Stimulated activated naive CD4-positive, alpha-beta T cell treated with Interleukin-2 at 50 U/mL for 16 hours (primary cell): ENCODE data around the gene TMED10.
A peak's percentile ranks its signal among the peaks of the same experiment; 100 is the strongest.

Source experiments
- DNase-seq: peaks from one replicate; lab custom pipeline; 2025; lab: John Stamatoyannopoulos, UW

The TMED10 gene

DNA sequence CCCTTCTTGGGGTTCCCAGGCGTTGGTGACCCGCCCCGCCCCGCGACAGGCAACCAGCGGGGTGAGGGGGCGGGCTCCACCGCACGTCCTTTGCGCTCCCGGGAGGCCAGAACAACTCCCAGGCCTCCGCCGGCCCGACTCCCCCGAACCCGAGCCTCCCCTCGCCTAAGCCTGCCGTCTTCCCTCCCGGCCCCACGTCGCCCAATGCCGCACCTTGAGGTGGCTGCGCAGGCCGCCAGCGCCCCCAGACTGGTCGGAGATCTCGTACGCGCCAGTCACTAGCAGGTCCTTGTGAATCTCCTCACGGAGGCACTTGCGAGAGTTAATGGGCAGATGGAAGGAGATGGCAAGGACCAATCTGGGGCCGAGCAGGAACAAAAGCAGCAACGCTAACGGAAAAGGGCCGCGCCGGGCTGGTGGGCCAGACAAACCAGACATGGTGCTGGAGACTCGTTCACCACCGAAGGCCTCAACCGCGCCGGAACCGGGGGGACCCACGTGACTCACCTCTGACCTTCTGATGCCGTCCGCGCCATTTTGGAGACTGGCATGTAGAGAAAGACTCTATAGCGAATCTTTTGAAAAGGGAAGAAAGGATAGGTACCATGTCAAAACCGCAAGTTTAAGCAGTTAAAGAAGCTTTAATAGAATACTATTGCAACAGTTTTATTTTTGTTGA lies at the start of gene TMED10:
Gene TMED10 (minus strand): TSS at position 471 of the 679 bp plus-strand sequence. CDS start 33 bp downstream, at position 438.
- peak; percentile 88 for DNase-seq

DNA sequence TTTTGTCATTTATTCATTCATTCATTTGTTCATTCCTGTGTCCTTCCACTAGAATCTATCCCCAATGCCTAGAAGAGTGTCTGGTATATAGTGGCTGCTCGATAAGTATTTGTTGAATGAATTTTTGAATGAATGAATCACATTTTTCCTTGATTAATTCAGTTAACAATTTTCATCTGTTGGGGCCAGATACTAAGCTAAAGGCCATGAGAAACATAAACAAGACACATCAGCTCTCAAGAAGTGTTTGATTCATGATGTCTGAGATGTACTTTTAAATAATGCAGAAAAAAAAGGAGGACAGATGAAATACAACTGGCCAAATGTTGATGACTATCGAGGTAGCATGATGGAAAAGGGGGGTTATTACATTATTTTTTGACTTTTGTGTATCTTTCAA lies 48.1 kb upstream of the TMED10 start:
- DNase-seq: no peak

DNA sequence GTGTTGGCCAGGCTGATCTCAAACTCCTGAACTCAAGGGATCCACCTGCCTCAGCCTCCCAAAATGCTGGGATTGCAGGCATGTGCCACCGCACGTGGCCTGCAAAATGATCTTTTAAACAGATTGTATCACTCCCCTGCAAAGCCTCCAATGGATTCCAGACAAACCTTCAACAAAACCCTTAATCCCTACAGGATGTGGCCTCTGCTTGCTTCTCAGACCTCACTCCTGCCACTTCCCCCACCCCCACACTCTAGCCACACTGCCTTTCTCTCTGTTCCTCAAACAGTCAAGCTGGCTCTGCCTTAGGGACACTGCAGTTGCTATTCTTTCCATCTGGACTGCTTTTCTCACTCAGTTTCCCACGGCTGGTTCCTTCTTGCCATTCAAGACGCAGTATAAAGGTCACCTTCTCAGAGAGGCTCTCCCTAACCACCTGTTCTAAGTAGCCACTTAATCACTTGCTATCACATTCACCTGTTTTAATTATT lies 47.3 kb upstream of the TMED10 start:
- DNase-seq: no peak

DNA sequence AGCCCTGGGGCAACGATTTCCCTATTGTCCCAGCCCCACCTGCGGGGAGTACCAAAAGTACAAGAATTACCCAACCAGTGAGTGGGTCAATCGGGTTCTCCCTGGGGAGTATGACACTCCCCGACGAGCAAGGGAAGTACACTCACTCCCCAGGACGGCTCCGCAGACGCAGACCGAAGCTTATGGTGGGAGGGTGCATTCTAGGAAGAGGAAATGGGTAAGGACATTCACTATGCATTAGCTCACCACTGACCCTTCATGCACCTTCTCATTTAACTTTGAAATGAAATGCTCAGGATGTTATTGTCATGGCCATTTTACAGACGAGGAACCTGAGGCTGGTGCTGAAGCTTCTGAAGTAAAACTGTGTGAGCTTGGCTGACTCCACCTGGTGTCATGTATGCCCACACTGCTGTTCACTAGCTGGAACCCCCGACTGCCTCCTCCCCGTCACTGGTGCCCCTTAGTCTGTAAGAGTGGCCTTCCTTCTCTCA lies 45.8 kb upstream of the TMED10 start:
- no peak for DNase-seq

DNA sequence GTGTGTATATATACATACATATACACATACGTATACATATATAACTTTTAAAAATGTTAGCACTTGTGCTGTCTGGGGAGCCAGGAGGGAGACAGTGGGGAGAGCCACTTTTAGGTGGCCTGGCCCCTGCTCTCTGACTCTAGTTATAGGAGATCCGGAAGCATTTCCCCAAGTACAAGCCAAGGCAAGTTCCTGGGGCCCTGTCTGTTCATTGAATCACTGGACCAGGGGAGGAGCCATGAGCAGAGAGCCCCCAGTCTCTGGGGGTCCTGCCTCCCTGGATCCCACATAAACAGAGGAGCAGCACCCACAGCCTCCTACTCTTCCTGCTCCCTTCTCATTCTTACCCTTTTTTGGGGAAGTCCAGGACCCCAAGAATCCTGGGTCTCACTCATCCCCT lies 45.4 kb upstream of the TMED10 start:
- DNase-seq: no peak

DNA sequence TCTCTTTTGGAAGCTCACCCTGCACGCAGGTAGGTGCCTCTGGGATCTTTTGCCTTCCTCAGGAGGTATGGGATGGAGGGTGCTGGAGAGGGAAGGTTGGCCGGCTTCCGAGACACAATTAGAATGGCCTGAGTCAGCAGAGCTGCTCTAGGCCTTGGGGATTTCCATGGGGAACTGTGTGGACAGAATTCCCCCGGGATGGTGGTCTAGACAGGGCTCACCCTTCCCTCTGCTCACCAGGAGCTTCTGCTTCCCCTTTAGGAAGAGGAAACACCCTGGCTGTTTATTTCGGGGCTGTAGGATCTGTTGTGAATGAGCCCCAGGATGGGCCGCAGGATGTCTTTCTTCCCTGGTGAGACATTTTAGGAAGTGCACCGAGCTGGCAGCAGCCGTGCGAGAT lies 43.7 kb upstream of the TMED10 start:
- DNase-seq: no peak

DNA sequence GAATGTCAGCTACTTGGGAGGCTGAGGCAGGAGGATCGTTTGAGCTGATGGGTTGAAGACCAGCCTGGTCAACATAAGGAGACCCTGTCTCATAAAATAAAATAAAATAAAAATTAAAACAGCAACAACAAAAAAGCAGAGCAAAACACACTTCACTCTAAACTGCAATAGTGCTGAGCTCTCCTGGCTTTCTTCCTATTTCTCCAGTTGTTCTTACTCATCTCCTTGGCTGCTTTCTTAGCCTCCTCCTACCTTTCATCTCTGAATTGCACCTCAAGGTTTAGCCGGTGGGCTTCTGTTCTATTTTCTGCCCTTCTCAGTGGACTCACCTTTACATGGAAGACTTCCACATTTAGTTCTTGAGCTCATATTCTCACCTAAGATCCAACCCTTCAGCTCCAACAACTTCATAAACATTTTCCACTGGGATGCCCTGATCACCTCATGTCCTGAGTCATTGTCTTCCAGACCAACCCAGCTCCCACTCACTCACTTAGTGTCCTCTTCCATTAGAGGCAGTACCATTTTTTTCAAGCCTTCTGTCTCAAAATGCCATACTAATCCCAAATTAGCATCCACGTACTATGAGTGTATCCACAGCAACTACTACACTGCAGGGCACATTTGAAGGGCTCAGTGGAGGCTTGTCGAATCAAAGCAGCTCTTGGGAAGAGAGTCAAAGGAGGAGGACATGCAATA lies 41.2 kb upstream of the TMED10 start:
- DNase-seq: no peak

DNA sequence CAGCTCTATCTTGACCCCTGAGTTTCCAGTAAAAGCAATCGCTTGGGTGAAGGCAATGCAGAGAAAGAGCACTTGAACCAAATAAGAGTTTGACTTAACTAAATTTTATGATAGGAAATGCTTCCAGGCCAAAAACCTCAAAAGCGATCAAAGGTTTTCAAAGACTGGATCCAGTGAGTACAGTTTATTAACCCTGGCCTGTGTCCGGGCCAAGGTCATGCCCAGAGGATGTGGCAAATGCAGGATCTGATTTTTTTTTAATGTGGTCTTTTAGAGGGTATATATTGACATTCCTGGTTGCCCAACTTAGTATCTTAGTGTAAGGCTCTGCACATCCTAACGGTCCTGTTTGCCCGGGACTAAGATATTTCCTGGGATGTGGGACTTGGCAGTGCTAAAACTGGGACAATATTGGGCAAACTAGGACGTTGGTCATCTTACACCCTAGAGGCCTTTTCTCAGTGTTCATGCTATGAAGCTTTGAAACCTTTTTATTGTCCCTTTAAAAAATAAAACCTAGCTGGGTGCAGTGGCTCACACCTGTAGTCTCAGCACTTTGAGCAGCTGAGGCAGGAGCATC lies 40.1 kb upstream of the TMED10 start:
- DNase-seq: no peak

DNA sequence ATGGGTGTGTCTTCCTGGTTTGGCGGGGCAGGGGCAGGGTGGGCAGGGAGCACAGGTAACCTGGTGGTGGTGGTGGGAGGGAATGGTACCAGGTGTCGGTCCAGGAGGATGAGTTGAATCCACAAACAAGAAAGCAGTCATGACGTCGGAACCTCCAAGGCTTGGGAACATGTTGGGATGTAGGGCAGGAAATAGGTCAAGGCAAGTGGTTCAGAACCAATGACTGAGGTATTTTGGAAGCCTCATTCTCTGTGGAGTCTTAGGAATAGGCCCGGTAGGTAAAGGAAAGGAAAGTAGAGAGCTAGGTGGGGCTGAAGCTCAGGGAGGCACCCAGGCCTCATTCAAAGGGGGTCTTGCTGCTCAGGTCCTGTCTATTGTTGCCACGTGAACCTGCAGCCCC lies 39.1 kb upstream of the TMED10 start:
- no peak for DNase-seq

DNA sequence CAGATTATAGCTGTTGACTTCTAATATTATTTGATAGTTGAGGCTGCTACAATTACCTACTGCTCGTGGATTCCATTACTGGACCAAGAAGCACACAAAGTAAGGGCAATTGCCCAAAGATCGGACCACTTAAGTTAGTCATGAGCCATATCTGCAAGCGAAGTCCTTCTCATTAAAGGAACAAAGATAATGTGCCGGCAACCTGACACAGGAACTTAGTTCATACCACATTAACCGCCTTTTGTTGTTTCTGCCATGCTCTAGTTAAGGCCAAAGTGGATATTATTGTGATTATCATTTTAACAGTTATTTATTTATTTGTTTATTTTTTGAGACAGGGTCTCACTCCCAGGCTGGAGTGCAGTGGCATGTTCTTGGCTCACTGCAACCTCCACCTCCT lies 38.1 kb upstream of the TMED10 start:
- DNase-seq: no peak

DNA sequence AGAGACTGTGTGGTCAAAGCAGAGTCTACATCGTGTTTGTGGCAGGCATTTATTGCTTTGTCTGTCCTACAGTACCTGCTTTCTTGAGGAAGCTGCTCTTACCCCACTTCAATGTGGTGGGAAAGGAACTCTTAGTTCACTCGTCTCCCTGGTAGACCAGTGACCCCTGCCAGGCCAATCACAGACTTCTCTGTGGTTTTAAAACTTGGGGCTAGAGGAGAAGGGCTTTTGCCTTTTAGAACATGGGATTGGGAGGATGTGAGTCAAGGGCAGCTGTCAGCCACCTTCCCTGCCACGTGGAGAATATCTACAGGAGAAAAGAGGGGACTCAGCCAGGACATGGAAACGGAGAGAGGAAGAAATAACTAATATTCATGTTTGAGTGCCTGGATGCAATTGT lies 36.8 kb upstream of the TMED10 start:
- no peak for DNase-seq

DNA sequence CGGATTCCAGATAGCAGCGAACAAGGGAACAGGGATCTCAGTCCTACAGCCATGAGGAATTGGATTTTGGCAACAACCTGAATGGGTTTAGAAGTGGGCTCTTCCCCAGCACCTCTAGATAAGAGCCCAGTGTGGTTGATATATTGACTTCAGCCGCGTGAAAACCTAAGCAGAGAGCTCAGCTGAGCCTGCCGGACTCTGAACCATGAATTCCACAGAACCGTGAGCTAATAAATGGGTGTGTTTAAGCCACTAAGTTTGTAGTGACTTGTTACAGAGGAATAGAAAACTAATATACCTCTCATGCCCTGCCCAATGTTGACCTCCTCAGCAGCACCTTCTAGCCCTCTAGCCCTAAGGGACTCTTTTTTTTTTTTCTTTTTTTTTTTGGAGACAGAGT lies 32.4 kb upstream of the TMED10 start:
- DNase-seq: no peak

DNA sequence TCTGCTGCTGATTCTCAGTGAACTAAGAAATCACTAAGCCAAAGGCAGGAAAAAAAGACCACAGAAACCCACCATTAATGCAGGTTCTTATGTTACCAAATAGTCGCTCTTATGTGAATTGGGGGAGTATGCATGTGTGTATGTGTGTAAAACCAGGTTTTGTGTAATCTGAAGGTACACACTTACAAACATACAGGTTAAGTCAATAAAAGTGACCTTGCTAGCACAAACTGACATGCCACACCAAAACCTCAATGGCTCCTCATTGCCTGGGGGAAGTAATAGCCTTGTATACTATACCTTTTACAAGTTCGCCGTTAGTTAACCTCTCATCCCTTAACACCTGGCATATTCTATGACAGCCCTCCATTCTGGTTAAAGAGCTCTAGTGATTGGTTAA lies 29.8 kb upstream of the TMED10 start:
- DNase-seq: no peak

DNA sequence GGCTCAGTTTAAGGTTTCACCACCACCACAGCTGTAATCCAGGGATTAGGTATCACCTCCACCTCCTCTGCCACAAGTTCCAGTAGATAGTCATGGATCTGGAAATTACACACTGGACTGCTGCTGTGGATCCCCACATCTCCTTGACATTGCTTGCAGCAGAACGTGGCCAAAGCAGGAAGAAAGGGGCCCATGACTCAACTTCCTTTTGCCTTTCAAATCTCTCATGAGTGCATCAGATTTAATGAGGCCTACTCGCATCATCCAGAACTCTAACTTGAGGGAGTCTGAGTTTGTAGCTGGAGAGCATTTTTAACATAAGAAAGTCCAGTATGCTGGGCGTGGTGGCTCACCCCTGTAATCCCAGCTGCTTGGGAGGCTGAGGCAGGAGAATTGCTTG lies 29.2 kb upstream of the TMED10 start:
- DNase-seq: no peak

DNA sequence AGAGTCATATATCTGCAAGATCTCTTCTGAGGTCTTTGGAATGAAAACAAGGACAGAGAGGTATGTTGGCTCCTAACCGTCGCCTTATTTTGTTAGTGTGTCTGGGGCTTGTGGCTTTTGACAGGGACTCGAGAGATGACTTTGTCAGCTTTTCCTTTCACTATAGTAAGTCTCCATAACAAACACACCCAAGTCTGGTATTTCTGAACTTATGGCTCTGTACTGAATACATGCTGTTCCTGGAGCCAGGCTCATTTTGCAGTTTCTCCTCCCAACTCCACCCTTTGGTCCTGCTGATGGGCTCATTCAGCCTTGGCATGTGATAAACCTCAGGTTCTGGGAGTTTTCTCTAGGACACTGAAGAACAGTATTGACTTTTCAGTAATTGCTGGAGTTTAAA lies 27.7 kb upstream of the TMED10 start:
- no peak for DNase-seq

DNA sequence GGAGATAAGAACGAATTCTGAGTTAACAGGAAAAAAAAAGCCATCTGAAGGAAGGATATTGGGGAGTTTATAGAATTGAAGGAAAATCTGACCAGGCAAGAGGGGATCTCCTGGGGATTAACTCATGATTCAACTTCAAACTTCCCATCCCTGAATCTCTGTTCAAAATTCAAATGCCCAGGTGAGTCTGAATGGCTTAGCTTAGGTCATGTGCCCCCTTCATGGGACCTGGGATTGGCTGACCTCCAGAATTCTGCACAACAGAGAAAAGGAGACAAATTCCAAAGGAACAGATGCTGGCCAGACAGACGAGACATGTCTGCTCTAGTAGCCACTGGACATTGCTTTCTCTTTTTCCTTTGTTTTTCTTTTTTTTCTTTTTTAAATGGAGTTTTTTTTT lies 26.2 kb upstream of the TMED10 start:
- no peak for DNase-seq

DNA sequence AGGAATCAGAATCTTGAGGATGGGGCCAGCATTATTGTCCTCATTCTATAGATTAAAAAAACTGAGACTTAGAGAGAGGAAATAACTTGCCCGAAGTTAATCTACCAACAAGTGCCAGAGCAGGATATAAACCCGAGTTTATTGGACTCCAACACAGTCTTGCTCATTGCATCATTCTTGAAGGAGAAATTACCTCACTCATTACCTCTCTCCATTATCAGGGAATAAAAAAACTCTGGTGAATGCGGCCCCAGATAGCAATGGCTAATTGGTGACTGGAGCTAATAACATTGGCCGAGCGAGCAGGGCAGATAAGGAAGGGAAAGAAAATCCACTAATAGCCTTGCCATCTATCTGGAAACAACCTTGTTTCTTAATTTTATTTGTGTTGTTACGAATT lies 24.7 kb upstream of the TMED10 start:
- no peak for DNase-seq

DNA sequence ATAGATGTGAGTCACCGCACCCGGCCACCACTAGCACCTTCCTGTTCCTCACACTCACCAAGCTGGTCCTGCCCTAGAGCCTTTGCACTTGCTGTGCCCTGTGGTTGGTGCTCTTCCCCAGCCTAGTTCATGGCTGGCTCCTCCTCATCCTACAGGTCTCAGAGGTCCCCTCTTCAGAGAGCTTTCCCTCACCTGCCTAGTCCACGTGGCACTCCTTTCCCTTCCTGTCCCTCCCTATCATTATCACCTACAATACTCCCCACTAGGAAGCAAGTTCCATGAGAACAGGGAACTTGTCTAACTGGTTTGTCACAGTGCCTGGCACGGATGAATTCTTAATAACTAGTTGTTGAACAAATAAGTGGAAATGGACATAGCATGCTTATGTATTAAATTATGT lies 24.0 kb upstream of the TMED10 start:
- DNase-seq: no peak

DNA sequence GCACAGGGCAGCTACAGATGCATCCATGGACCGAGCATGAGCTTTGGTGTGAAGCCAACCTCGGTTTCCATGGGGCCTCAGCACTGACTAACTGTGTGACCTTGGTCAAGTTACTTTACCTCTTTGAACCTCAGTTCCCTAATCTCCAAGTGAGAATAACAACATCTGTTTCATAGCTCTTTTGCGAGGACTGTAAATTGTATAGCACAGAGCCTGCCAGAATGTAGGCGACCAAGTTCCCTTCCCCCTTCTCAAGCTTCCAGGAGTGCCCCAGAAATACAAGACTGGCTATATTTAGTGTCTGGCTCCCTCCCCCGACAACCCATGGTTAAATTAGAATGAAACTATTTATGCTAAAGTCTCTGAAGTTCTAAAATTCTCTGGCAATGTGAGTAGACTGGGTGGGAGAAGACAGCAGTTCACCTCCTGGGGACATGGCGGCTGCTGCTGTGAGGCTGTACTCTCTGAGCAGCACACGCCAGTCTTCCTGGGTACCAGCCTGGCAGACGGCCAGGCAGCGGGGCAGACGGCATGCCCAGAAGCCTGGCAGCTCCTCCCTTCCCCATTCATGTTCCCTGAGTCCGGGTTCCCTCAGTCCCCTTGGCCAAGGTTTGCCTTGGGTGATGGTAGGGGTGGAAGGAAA lies 22.0 kb upstream of the TMED10 start:
- DNase-seq: no peak

DNA sequence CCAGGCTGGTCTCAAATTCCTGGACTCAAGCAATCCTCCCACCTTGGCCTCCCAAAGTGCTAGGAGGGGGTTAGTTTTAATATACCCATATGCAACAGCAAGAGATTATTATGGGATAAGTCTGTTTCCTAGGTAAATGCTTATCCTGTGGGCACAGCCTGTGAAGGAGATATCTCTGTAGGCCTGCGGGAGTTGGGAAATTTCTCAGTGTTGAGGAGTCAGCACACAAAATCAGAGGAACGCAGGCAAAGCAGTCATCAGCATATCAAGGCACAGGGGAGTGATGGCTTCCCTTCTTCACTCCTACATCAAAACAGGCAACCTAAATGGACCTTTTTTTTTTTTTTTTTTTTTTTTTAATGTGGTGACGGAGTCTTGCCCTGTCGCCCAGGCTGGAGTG lies 20.9 kb upstream of the TMED10 start:
- DNase-seq: no peak

DNA sequence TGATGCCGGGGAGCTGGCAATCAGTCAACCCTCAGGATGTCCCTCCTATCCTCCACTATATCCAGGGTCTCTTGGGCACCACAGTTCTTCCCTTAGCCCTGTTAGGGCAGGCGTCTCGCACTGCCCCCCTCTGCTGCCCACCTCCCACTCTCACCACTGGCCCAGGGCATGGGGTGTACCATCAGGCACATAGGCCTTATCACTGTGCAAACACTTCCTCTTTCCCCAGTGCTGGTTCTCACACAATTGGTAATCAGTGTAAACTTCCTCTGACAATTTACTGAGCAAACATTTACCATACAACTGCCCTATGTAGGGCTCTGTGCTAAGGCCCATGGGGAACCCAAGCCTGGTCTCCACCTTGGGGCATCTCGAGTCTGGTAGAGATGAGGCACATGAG lies 20.1 kb upstream of the TMED10 start:
- no peak for DNase-seq

DNA sequence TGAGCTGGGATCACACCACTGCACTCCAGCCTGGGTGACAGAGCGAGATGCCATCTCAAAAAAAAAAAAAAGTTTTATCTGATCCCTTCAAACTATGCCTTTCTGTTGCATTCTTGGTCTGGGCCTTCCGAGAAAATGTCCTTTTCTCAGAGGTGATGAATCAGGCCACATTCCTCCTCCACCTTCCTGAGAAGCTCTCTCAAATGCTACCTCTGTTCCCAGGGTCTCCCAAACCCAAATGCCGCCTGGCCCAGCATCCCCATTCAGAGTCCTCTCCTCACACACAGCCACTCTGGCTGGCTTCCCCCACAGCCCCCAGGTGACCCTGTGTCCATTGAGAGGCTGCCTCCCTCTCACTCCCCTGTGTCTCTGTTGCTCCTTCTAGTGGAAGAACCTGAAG lies 19.7 kb upstream of the TMED10 start:
- no peak for DNase-seq

DNA sequence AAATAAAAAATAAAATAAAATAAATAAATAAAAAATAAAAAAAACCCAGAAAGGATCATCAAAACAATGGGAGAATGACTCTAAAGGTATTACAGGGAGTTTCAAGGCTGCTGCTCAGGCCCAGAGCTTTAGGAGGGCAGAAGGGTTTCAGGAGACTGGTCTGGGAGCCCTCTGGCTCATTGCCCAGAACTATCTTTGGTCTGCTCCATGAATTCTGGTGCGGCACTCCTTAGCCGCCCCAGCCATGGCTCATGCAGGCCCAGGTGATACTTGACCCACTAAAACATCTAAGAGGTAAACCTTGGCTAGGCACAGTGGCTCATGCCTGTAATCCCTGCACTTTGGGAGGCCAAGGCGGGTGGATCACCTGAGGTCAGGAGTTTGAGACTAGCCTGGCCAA lies 14.7 kb upstream of the TMED10 start:
- no peak for DNase-seq
